IMR-90 (cell line): ENCODE data around the gene MAPKAP1.

Experiments used
- POLR2A ChIP-seq: IDR thresholded peaks from 2 replicates; pipeline ENCODE4 v1.6.1; 2012; ENCODE audit warnings: mild to moderate bottlenecking, low read depth, low read length
- RAD21 ChIP-seq: IDR thresholded peaks from 2 replicates; pipeline ENCODE4 v1.6.1; 2012; ENCODE audit warnings: low read length, improper control_type of control experiment
- TF ChIP-seq, protein P1 (sequence below): conservative IDR thresholded peaks from 2 replicates; pipeline ENCODE4 v1.5.1; 2012; ENCODE audit warnings: mild to moderate bottlenecking, low read depth, low read length, improper control_type of control experiment
- TF ChIP-seq, protein P2 (sequence below): fragments of 150-350 bp; IDR thresholded peaks from 2 replicates; pipeline ENCODE4 v1.6.1; 2016; ENCODE audit warnings: low read depth, mild to moderate bottlenecking, low read length, moderate library complexity, borderline replicate concordance

DNA sequence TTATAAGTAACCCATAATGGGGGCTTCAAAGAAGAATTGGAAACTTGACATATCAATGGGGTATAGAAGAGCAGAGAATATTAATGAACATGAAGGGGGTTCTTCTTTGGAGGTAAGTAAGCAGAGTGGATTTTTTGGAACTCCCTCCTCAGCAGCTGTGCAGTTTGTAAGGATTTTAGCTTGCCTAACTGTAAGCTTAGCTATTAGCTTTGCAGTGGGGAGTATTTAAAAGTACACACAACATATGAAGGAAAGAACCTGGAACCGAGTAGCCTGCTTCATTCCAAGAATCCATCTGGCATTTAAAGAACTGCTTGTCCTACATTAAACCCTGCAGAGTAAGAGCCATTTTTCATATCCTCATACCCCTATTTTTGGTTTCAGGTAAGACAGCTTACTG lies 38.0 kb upstream of the MAPKAP1 start:
- TF ChIP-seq POLR2A (no peak), RAD21 (no peak)
- TF ChIP-seq, protein P1, sequence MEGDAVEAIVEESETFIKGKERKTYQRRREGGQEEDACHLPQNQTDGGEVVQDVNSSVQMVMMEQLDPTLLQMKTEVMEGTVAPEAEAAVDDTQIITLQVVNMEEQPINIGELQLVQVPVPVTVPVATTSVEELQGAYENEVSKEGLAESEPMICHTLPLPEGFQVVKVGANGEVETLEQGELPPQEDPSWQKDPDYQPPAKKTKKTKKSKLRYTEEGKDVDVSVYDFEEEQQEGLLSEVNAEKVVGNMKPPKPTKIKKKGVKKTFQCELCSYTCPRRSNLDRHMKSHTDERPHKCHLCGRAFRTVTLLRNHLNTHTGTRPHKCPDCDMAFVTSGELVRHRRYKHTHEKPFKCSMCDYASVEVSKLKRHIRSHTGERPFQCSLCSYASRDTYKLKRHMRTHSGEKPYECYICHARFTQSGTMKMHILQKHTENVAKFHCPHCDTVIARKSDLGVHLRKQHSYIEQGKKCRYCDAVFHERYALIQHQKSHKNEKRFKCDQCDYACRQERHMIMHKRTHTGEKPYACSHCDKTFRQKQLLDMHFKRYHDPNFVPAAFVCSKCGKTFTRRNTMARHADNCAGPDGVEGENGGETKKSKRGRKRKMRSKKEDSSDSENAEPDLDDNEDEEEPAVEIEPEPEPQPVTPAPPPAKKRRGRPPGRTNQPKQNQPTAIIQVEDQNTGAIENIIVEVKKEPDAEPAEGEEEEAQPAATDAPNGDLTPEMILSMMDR, result no peak
- TF ChIP-seq, protein P2, sequence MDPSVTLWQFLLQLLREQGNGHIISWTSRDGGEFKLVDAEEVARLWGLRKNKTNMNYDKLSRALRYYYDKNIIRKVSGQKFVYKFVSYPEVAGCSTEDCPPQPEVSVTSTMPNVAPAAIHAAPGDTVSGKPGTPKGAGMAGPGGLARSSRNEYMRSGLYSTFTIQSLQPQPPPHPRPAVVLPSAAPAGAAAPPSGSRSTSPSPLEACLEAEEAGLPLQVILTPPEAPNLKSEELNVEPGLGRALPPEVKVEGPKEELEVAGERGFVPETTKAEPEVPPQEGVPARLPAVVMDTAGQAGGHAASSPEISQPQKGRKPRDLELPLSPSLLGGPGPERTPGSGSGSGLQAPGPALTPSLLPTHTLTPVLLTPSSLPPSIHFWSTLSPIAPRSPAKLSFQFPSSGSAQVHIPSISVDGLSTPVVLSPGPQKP, result no peak
